AG08395 (cell line): Measurements from ENCODE around the gene CILP2.
A peak's percentile ranks its signal among the peaks of the same experiment; 100 is the strongest.

Experiments
- DNase-seq: peaks from one replicate; pipeline ENCODE4 v3.0.0; 2012; ENCODE audit warnings: mixed read lengths, low spot score

Gene CILP2

DNA sequence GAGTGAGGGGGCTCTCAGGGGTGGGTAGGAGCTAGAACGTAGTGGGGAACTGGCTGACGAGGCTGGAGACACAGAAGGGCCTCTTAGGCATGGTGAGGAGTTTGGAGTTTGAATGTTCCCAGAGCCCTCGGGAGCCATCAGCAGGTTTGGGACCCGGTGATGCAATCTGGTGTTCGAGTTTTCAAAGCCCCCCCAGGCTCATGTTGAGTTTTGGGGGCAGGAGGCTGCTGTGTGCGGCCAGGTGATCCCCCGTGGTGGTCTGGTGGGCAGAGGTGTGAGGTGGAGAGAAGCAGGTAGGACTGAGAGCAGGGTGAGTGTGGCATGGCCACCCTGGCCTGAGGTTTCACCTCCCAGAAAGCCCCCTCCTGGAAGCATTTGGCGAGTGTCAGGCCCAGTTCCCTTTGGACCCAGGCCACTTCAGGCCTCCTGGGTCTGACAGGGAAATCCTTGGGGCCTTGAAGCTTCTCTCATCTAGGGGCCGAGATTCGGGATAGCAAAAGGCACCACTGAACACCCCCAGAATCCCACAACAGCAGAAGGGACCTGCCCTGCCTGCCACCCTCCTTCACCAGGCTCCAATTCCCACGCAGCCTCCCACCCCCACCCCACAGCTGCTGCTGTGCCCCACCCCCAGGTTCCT lies 8.2 kb upstream of the CILP2 start:
- DNase-seq, result no peak

DNA sequence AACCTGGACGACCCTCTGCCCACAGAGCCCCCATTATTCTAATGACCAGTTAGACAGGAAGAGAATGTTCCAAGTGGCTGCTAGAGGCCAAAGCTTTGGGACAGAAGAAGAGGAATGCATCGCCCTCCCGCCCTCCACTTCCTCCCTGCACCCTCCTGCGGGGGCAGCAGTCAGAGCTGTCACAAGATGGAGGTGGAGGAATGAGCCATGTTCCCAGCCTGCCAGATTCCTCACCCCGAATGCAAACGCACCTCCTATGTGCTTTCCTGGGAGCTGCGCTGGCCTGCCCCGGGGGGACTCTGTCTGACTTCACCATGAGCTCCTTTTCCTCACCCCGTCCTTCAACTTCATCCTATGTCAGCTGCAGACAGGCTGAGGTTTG lies 7.7 kb upstream of the CILP2 start:
- DNase-seq, result no peak

DNA sequence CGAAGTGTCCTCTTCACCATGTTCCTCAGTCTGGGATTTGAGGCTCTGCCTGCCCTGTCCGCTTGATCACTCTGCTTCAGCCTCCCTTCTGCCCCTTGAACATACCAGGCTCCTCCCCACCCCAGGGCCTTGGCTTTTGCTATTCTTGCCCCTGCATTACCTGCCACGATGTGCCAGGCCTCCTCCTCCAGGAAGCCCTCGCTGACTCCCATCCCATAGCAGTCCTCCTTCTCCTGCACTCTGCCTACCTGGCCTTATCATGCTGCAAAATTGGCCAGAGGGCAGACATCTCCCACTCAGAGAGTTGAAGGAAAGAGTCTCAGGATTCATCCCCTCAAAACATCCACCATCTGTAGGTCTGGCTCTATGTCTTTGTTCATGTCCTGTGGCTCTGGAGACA lies 7.2 kb upstream of the CILP2 start:
- no peak for DNase-seq

DNA sequence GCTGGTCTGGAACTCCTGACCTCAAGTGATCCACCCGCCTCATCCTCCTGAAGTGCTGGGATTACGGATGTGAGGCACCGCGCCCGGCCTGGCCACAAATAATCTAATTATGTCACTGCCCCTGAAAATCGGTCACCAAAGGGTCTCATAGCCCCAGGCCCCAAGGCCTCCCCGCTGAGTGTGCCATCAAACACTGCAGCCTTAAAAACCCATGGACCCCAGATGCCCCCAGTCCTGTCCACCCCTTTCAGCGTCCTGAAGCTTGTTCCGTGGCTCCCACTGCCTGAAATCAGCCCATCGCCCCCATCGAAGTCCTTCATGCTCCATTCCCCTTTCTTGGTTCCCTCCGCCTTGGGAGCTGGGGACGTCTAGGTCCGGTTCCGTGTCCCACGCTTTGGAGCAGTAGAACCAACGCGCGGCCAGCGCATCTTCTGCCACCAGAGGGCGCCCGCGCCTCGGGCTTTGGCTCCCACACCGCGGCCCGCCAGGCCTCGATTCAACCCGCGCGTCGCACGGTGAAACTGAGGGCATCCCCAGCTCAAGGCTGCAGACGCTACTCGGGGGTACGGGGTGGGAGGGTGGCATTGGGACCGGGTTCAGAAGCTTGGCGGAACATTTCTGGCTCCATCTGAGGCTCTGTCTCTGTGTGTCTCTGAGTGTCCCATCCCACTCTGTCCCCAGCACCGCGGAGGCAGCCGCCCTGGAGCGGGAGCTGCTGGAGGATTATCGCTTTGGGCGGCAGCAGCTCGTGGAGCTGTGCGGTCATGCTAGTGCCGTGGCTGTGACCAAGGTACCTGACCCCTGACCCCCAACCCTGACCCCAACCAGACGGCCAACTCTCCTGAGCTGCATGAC lies 5.9 kb upstream of the CILP2 start:
- DNase-seq, result peak; percentile 83

DNA sequence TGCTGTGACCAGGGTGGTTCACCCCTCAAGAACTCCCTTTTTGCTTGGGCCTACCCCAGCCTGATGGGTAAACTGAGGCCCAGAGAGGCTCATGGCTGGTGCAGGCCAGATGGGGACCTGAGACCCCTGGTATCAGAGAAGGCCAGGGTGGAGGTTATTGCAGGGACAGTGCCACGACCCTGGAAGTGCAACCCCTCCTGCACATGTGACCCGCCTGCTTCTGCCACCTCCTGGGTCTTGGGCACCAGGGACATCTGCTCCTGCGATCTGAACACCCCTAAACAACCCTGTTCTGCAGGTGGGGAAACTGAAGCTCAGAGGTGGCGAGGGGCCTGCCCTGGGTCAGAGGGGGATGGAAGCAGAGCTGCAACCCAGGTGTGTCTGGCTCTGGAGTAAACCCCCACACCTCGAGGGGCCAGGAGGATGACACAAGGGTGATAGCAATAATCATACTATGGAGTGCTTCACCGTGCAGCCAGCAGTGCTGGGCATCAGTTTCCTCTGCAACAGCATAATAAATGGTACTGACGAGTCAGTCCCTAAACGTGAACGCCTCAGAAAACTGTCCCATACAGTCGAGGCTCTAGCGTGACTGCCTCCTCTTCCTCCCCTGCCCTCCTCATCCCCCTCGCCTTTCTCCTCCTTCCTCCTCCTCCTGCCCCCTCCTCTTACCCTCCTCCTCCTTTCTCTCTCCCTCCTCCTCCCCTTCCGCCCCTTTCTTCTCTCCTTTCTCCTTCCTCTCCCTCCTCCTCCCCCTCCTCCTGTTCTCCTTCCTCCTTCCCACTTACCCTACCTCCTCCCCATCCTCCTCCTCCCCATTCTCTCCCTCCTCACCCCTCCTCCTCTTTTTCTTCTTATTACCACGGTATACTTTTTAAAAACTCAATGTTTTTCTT lies 5.0 kb upstream of the CILP2 start:
- DNase-seq, result no peak

DNA sequence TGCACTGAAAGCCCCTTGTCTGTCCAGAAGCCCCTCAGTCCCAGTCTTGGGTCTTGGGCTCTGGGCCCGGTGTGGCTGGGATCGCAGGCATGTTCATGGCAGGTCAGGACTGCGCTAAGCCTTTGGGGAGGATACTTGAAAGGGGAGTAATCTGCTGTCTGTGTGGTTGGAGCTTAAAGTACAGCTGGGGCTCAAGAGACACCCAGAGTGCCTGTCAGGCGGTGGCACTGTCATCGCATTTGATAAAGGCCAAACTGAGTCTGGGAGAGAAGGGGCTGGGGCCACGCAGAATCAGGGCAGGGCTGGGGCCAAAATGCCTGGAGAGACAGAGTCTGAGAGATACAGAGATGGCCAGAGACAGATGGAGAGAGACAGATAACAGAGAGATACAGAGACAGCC lies 4.2 kb upstream of the CILP2 start:
- no peak for DNase-seq

DNA sequence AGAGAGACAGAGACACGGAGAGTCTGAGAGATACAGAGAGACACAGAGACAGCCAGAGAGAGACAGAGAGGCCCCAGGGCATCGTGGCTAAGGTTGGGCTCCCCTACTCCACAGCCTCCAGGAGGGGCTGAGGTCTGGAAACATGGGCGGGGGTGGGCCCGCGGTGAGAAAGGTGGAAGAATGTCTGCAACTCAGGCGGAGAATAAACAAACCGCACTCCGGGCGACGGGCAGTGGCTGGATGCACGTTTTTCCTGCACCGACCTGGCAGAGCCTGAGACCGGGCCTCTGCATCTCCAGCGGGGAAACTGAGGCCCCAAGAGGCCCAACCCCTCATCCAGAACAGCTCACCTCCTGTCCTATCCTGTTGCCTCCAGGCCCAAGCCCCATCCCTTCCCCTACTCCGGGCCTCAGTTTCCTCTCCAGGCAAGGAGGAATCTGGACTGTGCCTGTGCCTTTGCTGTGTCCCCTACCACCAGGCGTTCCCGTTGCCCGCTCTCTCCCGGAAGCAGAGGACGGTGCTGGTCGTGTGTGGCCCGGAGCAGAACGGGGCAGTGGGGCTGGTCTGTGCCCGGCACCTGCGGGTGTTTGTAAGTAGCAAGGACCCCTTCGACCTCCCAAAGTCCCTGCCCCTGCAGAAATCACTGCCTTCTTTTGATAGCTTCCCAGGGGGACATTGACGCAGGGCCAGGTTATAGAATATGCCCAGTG lies 3.4 kb upstream of the CILP2 start:
- DNase-seq, result no peak

DNA sequence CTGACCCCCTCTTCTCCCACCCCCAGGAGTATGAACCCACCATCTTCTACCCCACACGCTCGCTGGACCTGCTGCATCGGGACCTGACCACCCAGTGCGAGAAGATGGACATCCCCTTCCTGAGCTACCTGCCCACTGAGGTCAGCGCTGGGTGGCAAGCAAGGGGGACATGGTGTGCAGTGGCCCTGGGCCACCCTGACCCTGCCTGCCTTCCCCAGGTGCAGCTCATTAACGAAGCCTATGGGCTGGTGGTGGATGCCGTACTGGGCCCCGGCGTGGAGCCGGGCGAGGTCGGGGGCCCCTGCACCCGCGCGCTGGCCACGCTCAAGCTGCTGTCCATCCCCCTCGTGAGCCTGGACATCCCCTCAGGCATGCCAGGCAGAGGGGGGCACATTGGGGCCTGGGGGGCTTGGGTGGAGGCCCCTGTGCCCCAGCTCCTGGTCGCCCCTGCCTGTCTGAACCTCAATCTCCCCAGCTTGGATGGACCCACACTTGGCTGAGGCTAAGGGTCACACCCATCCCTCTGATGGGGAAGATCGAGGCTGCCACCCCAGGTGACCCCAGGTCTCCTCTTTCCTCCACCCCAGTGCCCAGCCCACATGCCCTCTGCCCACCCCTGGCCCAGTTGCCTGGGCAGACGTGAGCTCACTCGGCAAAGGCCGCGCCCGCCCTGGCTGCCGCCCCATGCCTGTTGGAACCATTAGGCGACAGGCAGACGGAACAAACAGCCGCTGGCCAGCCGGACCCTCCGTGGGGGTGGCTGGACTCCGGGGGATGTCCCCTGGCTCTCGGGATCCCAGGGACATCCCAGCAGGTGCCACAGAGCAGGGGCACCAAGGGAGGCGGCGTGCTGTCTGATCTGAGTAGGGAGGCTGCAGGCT lies 2.5 kb upstream of the CILP2 start:
- DNase-seq, result no peak

DNA sequence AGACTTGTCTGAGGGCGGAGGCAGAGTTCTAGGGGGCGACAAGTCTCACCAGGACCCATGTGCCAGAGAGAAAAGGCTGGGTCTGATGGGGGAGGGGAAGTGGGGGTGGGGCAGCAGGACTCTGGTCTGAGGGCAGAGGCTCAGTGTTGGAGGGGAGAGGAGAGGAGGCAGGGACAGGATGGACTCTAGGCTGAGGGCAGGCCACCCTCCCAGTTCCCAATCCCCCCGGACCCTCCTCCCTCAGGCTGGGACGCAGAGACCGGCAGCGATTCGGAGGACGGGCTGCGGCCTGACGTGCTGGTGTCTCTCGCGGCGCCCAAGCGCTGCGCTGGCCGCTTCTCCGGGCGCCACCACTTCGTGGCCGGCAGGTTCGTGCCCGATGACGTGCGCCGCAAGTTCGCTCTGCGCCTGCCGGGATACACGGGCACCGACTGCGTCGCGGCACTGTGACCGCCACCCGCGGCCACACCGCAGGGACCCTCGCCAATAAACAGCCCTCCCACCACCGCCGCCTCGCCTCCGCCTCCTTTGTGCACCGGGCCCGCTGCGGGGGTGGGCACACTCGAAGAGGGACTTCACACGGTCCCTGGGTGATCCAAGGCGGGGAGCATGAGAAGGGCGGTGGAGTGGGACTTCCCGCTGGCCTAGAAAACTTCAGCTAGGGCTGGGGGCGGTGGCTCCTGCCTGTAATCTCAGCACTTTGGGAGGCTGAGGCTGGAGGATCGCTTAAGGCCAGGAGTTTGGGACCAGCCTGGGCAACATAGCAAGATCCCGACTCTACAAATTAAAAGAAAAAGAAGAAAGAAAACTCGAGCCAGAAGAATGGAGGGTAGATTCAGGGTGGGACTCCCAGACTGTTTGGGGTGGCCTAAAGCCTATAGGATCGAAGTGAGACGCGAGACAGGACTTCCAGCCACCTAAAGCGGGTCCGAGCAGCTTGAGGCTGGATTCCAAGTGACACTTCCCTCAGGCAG lies 703 bp upstream of the CILP2 start:
- DNase-seq, result no peak

DNA sequence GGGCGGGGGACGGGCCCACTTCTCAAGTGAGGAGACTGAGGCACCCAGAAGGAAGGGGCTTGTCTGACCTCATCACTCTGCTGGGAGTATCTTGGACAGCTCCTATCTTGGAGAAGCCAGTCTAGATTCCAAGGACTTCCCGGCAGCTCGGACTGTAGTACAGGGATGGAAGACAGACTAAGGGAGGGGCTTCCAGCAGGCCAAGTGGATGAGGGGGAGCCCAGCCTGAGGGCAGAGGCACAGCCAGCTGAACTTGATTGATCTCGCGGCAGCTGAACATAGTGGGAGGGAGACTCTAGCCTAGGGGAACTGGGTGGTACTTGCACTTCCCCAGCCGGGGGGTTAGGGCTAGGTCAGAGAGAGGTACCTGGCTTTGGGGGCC lies 711 bp downstream of the CILP2 start:
- no peak for DNase-seq

DNA sequence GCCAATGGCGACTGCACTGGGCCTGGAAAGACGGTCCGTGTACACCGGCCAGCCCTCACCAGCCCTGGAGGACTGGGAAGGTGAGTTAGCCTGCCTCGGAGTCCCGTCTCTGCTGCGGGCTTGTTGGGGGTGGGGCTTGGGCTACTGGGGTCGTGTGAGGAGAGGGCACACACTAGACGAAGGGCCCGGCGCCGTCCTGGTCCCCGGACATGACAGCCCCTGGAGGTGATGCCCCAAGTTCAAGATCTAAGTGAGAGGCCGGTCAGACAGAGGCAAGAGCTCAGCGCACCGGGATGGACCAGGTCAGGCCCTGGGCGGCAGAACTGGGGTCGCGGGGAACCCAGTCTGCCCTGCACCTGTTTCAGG lies 1.6 kb downstream of the CILP2 start:
- DNase-seq, result no peak

DNA sequence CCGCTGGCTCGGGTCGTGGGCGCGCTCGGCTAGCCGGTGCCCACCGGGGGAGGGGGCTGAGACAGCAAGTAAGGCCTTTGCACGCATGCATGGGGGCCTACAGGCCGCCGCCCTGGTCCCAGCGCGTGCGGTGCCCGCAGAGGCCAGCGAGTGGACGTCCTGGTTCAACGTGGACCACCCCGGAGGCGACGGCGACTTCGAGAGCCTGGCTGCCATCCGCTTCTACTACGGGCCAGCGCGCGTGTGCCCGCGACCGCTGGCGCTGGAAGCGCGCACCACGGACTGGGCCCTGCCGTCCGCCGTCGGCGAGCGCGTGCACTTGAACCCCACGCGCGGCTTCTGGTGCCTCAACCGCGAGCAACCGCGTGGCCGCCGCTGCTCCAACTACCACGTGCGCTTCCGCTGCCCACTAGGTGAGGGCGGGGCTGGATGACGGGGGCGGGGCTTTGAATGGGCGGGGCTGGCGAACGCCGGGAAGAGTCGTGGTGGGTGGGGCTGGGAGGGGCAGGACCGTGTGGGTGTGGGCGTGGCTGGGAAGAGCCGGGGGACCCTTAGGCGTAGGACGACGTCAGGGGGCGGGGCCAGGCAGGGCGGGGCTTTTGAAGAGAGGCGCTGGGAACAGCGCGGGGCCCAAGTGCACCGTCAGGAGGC lies 2.1 kb downstream of the CILP2 start:
- peak; percentile 64 for DNase-seq

DNA sequence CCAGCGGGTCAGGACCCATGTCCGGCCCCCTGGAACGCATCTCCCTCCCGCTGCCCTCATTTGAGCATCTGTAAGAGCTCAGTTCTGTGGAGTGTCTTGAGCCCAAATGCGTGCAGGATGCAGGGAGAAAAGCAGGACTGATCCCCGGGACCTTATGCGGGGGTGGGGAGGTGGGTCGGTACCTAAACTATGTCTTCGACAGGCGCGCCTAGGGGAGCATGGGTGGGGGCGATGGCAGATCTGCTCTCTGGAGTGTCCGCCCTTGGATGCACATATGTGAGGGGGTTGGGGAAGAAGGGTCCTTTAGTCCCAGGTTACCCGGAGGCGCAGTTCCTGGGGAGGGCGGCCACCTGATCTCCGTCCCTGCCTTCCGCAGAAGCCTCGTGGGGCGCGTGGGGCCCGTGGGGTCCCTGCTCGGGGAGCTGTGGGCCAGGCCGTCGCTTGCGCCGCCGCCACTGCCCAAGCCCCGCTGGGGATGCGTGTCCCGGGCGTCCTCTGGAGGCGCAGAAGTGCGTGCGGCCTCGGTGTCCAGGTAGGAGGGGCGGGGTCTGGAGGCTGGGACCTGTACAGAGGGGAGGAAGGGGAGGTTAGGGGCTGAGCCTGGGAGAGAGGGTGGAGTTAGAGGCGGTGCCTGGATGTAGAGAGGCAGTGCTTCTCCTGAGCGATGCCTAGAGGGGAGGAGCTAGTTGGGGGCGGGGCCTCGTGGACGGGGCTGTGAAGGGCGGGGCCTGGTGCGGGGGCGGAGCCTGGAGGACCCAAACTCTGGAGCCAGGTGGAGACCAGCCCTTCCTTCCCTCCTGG lies 2.9 kb downstream of the CILP2 start:
- peak; percentile 66 for DNase-seq

DNA sequence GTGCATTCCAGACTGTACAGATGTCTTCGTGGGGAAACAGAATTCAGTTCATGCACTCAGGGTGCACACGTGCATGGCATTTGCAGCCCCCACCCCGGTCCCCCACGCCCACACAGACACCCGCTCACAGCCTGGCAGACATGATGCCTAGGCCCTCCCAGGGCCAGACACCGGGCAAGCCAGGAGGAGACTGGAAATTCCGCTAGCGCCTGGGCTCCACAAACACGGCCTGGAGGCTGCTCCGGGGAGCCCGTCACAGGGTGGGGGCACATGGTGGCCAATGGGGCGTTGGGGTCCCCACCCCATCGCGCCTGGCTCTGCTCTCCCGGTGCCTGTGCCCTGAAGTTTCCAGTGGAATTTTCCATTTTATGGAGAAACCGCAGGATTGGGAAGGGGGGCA lies 3.6 kb downstream of the CILP2 start:
- DNase-seq, result no peak

DNA sequence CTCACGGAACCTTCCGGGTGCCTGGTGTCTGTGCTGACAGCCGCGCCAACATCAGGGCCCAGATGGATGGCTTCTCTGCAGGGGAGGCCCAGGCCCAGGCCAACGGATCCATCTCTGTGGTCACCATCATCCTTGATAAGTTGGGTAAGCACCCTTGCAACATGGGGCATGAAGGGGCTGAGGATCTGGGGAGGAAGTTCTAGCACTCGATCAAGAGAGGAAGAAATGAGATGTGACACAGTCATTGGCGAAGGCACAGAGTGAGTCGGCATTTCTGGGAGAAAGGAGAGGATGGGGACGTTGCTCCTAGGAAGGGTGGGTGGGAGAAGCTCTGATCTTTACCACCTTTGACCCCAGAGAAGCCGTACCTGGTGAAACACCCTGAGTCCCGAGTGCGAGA lies 4.4 kb downstream of the CILP2 start:
- no peak for DNase-seq

DNA sequence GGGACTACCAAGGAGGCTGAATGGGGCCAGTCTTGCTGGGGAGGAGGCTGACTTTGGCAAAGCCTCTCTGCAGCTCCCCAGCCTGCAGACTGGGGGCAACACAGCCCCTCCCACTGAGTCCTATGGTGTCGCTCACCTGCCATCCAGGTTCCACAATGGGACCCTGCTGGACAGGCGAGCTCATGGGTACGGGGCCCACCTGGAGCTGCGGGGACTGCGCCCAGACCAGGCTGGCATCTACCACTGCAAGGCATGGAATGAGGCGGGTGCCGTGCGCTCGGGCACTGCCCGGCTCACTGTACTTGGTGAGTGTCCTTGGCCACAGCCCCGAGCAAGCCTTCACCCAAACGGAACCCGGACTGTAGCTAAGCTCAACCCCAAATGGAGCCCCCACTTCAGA lies 5.0 kb downstream of the CILP2 start:
- no peak for DNase-seq

DNA sequence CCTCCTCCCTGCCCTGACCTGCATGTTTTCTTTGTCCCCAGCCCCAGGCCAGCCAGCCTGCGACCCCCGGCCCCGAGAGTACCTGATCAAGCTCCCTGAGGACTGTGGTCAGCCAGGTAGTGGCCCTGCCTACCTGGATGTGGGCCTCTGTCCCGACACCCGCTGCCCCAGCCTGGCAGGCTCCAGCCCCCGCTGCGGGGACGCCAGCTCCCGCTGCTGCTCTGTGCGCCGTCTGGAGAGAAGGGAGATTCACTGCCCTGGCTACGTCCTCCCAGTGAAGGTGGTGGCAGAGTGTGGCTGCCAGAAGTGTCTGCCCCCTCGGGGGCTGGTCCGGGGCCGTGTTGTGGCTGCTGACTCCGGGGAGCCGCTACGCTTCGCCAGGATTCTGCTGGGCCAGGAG lies 5.6 kb downstream of the CILP2 start:
- DNase-seq, result no peak

DNA sequence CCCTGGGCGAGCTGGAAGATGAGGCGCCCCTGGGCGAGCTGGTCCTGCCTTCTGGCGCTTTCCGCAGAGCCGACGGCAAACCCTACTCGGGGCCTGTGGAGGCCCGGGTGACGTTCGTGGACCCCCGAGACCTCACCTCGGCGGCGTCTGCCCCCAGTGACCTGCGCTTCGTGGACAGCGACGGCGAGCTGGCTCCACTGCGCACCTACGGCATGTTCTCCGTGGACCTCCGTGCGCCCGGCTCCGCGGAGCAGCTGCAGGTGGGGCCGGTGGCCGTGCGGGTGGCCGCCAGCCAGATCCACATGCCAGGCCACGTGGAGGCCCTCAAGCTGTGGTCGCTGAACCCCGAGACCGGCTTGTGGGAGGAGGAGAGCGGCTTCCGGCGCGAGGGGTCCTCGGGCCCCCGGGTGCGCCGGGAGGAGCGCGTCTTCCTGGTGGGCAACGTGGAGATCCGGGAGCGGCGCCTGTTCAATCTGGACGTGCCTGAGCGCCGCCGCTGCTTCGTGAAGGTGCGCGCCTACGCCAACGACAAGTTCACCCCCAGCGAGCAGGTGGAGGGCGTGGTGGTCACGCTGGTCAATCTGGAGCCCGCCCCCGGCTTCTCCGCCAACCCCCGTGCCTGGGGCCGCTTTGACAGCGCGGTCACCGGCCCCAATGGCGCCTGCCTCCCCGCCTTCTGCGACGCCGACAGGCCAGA lies 6.3 kb downstream of the CILP2 start:
- DNase-seq, result no peak
